NCI-H1417 treated with DMSO at 0.1 percent for 48 hours (cell line): ENCODE results near the gene STARD5.
A peak's percentile ranks its signal among the peaks of the same experiment; 100 is the strongest.

Experiments
- DNase-seq: peaks from one replicate; lab custom pipeline; 2025; lab: John Stamatoyannopoulos, UW

Gene STARD5

DNA sequence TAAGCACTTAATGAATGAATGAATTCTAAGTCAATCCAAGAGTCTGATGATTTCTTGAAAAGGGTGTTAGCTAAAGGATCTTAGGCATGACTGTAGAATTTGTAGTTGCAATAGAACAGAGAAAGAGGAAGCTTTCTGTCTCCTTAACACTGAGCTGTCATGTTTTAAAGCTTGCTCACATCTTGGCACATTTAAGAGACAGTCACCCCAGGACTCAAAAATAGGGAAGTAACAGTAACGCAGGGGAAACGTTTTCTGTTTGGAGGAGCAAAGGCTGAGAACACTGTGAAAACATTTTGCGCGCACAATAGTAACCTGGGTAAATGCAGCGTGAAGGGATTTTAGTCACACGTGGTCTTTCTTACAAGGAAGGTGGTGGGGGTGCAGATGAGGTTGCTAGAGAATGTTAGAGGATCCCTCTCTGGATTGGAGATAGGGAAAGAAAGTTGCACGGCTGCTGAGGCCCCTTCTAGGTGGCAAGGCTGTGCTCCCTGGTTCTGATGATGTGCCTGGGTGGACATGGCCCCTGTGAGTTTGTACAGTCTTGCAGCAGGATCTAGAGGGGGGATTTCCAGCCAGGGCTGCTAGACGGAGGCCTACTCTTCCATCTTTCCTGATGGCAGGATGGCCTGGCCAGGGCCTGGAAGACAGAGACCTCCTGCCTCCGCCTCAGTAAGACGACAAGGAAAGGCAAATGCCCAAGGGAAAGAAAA is 12.0 kb downstream of the STARD5 start:
- no peak for DNase-seq

DNA sequence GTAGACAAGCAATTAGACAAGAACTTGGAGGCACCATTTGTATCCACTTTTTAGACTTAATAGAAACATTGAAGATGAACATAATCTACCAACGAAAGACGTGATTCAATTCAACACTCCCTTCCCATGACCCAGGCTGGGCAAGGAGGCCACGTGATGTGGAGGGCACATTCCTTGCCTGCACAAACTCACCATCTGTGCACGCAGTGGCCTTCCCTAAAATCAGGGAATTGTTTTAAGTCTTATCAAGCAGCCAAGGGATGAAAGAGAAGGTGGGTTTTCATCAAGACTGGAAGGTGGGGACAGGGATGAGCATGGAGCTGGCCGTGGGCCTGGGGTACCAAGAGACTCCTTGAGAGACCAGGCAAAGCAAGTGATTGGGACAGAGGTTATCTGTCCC is 13.5 kb downstream of the STARD5 start:
- DNase-seq, result no peak

- no peak for DNase-seq
These were observed 14.1 kb downstream of the STARD5 start for GRCh38 chr15:81309647-81310450.

DNA sequence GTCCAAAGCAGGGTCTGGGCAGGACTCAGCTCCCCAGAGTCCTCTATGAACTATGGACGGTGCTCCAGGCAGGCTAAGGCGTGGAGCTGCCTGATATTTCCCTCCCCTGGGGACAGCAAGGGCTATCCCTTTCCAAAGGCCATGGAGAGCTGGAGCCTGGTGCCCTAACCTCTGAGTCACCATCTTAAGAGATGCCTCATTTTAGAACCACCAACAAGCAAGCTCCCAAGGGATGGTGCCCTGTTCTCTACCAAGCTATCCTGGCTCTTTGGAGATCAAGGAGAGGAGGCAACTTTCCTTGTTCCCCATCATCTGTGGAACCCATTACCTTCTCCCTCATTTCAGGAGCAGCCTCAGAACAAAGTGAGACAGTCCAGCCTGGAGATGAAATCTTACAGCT is 15.7 kb downstream of the STARD5 start:
- DNase-seq, result no peak

DNA sequence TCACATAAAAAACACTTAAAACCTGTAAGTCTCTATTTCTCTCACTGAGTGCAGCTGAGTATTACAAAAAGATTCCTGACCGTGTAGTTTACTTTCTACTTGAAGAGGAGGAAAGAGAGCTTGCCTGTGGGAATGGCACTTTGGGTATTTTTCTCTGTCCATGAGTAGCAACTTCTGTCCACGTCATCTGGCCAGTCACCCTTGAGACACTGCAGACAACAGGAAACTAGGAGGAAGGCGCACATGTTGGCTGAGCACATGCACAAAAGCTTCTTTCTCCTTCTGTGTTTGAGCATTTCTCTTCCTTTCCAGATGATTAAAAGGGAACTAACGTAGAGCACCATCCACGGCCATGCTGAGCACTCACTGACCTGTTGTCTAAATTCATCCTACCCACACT is 19.7 kb downstream of the STARD5 start:
- DNase-seq, result no peak

- no peak for DNase-seq
These were observed 20.4 kb downstream of the STARD5 start for GRCh38 chr15:81303244-81304225.

- DNase-seq, result no peak
These were observed 21.2 kb downstream of the STARD5 start for GRCh38 chr15:81302701-81303109.

- no peak for DNase-seq
These were observed 22.0 kb downstream of the STARD5 start for GRCh38 chr15:81301815-81302399.

DNA sequence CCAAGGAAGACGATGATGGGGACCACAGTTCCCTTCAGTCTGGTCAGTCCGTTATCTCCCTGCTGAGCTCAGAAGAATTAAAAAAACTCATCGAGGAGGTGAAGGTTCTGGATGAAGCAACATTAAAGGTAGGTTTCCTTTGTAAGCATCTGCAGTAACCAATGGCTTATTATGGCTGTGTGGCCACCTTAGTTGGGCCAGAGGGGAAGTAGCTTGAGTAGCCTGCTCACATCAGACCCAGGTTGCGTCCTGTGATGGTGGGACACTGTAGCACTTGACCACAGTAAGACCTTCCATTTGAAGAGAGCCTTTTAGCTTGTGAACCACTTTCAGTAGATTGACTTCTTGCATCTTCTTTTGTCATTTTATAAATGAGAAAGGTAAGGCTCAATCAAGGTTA is 22.6 kb downstream of the STARD5 start:
- DNase-seq, result no peak

GRCh38 chr15:81299630-81300273 is 24.2 kb downstream of the STARD5 start:
- no peak for DNase-seq

DNA sequence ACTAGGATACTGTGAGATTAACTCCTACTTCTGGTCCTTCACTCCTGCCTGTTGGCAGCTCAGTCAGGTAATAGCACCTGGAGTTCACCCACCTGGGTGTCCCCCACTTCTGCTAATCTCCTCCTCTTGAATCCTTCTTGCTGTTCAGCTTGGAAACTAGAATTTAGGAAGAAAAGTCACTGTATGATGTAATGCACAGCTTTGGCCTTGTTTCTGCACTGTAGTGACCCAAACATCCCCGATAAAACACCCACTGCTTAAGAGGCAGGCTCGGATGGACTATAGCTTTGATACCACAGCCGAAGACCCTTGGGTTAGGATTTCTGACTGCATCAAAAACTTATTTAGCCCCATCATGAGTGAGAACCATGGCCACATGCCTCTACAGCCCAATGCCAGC is 24.8 kb downstream of the STARD5 start:
- no peak for DNase-seq

DNA sequence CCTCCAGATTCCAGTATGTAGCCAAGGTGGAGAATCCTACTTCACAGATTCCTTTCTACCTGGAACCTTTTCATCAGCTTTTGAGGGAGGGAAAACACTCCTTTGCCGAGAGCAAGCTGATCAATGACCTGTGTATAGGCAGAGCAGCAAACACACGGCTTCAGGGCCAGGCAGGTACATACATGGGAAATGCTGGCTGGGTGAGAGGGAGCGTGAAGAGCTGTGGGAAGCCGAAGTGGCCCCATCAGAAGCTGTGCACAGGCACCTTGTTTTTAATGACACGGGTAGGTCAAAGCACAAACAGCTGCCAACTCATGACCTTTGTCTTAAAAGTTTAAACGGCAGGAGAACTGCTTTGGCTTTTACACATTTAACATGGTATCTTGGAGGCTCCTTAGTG is 25.3 kb downstream of the STARD5 start:
- DNase-seq, result no peak

- DNase-seq, result no peak
These were observed 26.1 kb downstream of the STARD5 start for GRCh38 chr15:81297603-81298575.

DNA sequence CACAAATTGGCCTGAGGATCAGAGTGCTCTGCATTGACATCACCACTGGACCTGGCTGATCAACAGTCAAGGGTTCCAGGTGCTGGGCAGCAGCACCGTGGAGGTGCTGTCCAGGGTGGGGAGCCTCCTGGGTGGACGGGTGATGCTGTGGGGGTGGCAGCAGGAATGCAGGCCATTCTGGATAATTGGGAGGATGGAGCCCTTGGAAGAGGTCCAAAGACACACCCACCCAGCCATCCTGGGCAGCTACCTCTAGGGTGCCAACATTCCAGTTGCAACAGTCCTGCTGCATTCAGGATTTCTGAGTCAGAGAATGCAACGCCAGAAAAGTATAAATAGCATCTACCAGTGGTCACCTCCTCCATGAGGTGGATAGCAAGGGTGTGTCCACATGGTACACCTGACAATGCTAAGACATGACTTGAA is 26.8 kb downstream of the STARD5 start:
- no peak for DNase-seq

DNA sequence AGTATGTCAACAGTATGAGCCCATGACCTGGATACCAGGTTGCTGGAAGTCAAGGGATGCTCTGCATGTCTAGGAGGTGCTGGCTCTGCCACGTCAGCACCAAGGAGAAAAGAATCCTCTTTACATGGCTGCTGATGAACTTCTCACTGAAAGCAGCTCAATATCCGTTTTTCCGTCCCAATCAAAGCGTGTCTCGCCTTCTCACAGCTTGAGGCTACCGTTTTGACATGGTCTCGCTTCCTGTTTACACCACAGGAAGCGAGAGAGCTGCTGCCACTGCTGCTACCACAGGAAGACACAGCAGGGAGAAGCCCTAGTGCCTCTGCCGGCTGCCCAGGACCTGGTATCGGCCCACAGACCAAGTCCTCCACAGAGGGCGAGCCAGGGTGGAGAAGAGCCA is 27.3 kb downstream of the STARD5 start:
- DNase-seq, result peak; percentile 4

- no peak for DNase-seq
These were observed 27.8 kb downstream of the STARD5 start for GRCh38 chr15:81296186-81296585.

DNA sequence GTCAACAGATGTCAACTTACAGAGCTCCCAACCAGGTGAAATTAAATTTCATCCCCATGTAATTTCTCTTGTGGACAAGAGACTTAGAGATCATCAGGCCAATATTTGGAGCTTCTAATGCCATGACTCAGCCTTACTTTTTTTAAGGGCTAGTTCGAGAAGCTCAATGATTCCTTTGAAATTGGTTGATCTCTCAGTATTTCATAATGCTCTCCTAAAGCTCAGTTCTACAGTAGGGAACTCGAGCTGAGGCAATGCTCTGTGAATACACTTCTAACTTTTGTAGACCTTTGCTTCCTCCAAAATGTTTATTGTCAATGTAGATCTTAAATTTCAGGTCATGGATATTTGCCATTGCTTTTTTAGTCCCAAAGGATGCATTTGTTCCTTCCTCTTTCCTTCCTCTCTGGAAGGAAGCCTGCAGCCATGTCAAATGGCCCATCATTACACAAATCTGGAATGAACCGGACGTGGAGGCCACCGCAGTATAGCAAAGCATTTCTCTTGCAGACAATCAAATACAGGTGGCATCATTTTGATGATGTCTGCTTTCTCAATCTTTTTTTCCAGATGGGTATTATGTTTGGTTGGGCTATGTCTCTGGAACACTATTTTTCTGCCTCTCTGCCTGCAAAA is 28.3 kb downstream of the STARD5 start:
- DNase-seq, result no peak

DNA sequence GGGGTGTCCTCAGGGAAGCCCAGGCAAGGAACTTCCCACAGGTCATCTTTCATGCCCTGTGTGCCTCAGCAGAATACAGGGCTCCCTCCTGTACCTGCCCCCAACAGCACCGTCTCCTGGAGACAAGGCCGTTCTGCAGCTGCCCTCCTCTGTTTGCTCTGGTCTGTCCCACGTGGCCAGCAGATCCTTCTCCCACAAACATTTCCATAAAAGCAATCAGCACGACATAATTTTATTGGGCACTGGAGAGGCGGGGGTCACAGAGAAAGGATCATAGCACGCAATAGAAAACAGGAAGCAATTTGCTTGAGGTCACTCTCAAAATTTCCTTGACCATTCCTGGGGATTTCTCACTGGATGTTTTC is 29.4 kb downstream of the STARD5 start:
- DNase-seq, result peak; percentile 5

DNA sequence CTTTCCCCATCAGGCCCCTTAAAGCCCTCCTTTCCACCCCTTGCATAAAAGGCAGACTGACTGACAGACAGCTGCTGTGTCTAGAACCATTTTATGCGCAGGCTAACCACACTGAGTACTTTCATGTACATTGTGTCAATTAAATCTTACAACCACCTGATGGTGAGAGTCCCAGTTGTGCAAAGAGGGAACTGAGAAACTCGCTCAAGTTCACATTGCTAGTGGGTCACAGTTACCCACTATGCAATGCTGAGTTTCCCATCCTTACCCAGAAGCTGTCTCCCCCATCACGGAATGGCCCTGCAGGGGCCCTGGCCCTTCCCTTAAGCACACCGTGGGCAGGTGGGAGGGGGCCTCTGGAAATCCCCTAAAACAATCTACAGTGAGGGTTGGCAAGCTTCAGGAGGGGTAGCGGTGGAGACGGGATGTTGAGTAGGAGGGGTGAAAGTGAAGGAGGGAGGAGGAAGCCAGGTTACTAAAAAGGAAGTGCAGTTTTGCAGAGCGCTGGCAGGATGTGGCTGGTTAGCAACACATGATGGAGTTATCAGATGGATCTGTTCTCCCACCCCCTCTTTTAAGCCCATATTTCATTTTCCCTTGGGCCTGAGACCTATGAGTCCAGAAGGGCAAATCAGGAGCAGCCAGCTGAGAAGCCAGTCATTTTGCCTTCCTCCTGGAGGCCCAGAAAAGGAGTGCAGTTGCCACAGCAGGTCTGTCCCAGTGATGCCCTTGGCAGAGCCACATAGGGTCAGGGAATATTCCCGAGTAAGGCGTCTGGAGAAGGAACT is 30.0 kb downstream of the STARD5 start:
- no peak for DNase-seq
